Endothelial cell of umbilical vein (primary cell): ENCODE measurements around the gene SPTB. TPM values are rescaled to one million over a fixed set of nuclear protein-coding genes. Genes with fewer than 3 reads are reported as not detected.

Experiments used
- BruUV-seq: library from RNA; stranded (reverse); fragments of 400-500 nt; replicated peaks from 2 replicates; lab custom pipeline; 2021; lab: Mats Ljungman, UMichigan
- CTCF ChIA-PET: fragments of 300-600, 350-600 bp; sonication (Branson Sonifier 250); formaldehyde crosslinking; loops from one replicate; lab custom pipeline; 2021; ENCODE audit warnings: antibody characterized with exemption, inconsistent platforms; lab: Charles Lee
- POLR2A ChIA-PET: fragments of 300-600, 350-600 bp; sonication (Branson Sonifier 250); formaldehyde crosslinking; loops from one replicate; lab custom pipeline; 2021; ENCODE audit warnings: antibody characterized with exemption, inconsistent platforms; lab: Charles Lee
- DNase-seq: peaks from one replicate; pipeline ENCODE4 v3.0.0-alpha.2; 2011; ENCODE audit warnings: low read depth, low spot score
- FAIRE-seq: peaks from 2 replicates; lab custom pipeline; 2011; peaks lifted over from hg19 to GRCh38; lab: Jason Lieb, UNC
- H2AFZ ChIP-seq: 2 replicates; pipeline ENCODE4 v1.6.0; 2012; ENCODE audit warnings: low read depth, low read length, control low read depth, inconsistent platforms
- H3K27ac ChIP-seq: 2 replicates; pipeline ENCODE4 v1.5.1; 2011; ENCODE audit warnings: low read depth, mild to moderate bottlenecking, control low read depth, low read length, moderate library complexity; ENCODE audit not compliant: insufficient read depth
- H3K27me3 ChIP-seq, 2 experiments: 2 replicates each; pipeline versions ENCODE4 v1.6.0 to v1.6.1; 2011; ENCODE audit warnings: low read length in 2 of 2, mixed read lengths in 1 of 2; ENCODE audit not compliant: control insufficient read depth in 2 of 2, insufficient read depth in 2 of 2
- H3K36me3 ChIP-seq, 2 experiments: 2 replicates in 1 of 2; 3 replicates in 1 of 2; pipeline ENCODE4 v1.5.1; 2011; ENCODE audit warnings: low read length in 2 of 2, mild to moderate bottlenecking in 1 of 2, moderate library complexity in 1 of 2; ENCODE audit not compliant: control insufficient read depth in 2 of 2, insufficient read depth in 2 of 2; ENCODE audit errors: extremely low read depth in 1 of 2
- H3K4me1 ChIP-seq: 3 replicates; pipeline ENCODE4 v1.5.1; 2011; ENCODE audit warnings: mild to moderate bottlenecking, low read length; ENCODE audit not compliant: control insufficient read depth, insufficient read depth; ENCODE audit errors: extremely low read depth
- H3K4me2 ChIP-seq: 2 replicates; pipeline ENCODE4 v1.6.1; 2011; ENCODE audit warnings: low read length, control low read depth, mixed read lengths; ENCODE audit not compliant: insufficient read depth
- H3K4me3 ChIP-seq, 3 experiments: fragments of 200-600 bp in 1 of 3; sonication (generic), shearing (Covaris generic) in 1 of 3; replicated peaks in 1 of 3; 2 replicates each; pipeline ENCODE4 v1.5.1; 2011 to 2016; ENCODE audit warnings: control low read depth in 3 of 3, low read length in 3 of 3, mild to moderate bottlenecking in 2 of 3, inconsistent platforms in 1 of 3, low read depth in 1 of 3, moderate library complexity in 1 of 3; ENCODE audit not compliant: insufficient read depth in 1 of 3
- H3K79me2 ChIP-seq: 2 replicates; pipeline ENCODE4 v1.6.0; 2012; ENCODE audit warnings: low read length, inconsistent platforms; ENCODE audit not compliant: control insufficient read depth, insufficient read depth
- H3K9ac ChIP-seq: replicated peaks from 2 replicates; pipeline ENCODE3; 2011; ENCODE audit warnings: low read length, control low read depth; ENCODE audit not compliant: insufficient read depth; ENCODE audit errors: extremely low read depth
- H3K9me1 ChIP-seq: replicated peaks from 3 replicates; pipeline ENCODE4 v1.6.0; 2011; ENCODE audit warnings: mild to moderate bottlenecking, low read length; ENCODE audit not compliant: control insufficient read depth, insufficient read depth; ENCODE audit errors: extremely low read depth
- H3K9me3 ChIP-seq: replicated peaks from 2 replicates; pipeline ENCODE4 v1.5.1; 2012; ENCODE audit warnings: low read length, inconsistent platforms; ENCODE audit not compliant: control insufficient read depth, insufficient read depth
- H4K20me1 ChIP-seq: replicated peaks from 2 replicates; pipeline ENCODE3; 2011; ENCODE audit warnings: mild to moderate bottlenecking, low read length; ENCODE audit not compliant: control insufficient read depth, insufficient read depth; ENCODE audit errors: extremely low read depth
- EZH2 ChIP-seq: IDR thresholded peaks from 2 replicates; pipeline ENCODE4 v1.6.1; 2012; ENCODE audit warnings: borderline replicate concordance, low read depth, mild to moderate bottlenecking, moderate library complexity, low read length, inconsistent platforms; ENCODE audit not compliant: severe bottlenecking
- FOS ChIP-seq: IDR thresholded peaks from 2 replicates; pipeline ENCODE4 v1.6.1; 2011; ENCODE audit warnings: mild to moderate bottlenecking, low read length, moderate library complexity, borderline replicate concordance; ENCODE audit not compliant: insufficient read depth
- GATA2 ChIP-seq: IDR thresholded peaks from 2 replicates; pipeline ENCODE4 v1.7.0; 2011; ENCODE audit warnings: low read depth, mild to moderate bottlenecking, moderate library complexity, mixed read lengths, low read length; ENCODE audit not compliant: insufficient read length, insufficient read depth
- JUN ChIP-seq: IDR thresholded peaks from 2 replicates; pipeline ENCODE4 v1.6.1; 2011; ENCODE audit warnings: borderline replicate concordance, low read depth; ENCODE audit not compliant: insufficient read length, insufficient read depth
- MYC ChIP-seq: IDR thresholded peaks from one replicate; pipeline ENCODE4 v1.6.1; 2011; ENCODE audit warnings: mild to moderate bottlenecking, low read depth, low read length
- POLR2A ChIP-seq: IDR thresholded peaks from 2 replicates; pipeline ENCODE4 v1.6.1; 2012; ENCODE audit warnings: low read depth, mild to moderate bottlenecking, control low read depth, low read length
- POLR2AphosphoS5 ChIP-seq: IDR thresholded peaks from 2 replicates; pipeline ENCODE4 v1.6.1; 2012; ENCODE audit warnings: low read depth, mild to moderate bottlenecking, control low read depth, low read length, moderate library complexity; ENCODE audit not compliant: insufficient read depth
- dilution Hi-C: fragments of 300-500 bp; cut with MboI; formaldehyde crosslinking; loops from one replicate; pipeline ENCODE4 v1.15.0; 2019; ENCODE audit warnings: low sequenced_read_pairs; ENCODE audit not compliant: extremely low pct_ligation_motif_present
- intact Hi-C: fragments of 100-400 bp; cut with micrococcal nuclease; formaldehyde crosslinking; loops from one replicate; pipeline ENCODE4 v1.10.0; 2022
- polyA plus RNA-seq, 4 experiments: library from polyadenylated mRNA; depleted of rRNA in 3 of 4; stranded (reverse) in 3 of 4; unstranded in 1 of 4; fragments of >200 nt; gene quantifications; 2 replicates each; pipeline versions ENCODE4 v1.2.1 to v1.2.3, GENCODE V29; 2011 to 2012; ENCODE audit warnings: missing spikeins in 1 of 4
- total RNA-seq: library from RNA; stranded (reverse); gene quantifications from 2 replicates; pipeline ENCODE4 v1.2.3, GENCODE V29; 2021
- TF ChIP-seq, protein P1 (sequence below), 2 donors: IDR thresholded peaks; 1 replicate in 1 of 2; 2 replicates in 1 of 2; pipeline ENCODE4 v1.5.1; 2011; ENCODE audit warnings: low read length in 2 of 2, mild to moderate bottlenecking in 2 of 2, moderate library complexity in 2 of 2, control low read depth in 1 of 2, inconsistent platforms in 1 of 2, low read depth in 1 of 2; ENCODE audit not compliant: insufficient read depth in 1 of 2; ENCODE audit errors: extremely low read depth in 1 of 2
- TF ChIP-seq, protein P2 (sequence below): IDR thresholded peaks from 2 replicates; pipeline ENCODE4 v1.6.1; 2011; ENCODE audit not compliant: insufficient read depth, insufficient read length

SPTB gene
- total and polyA plus RNA-seq, 2 donors (not counting 3 experiments of a cell fraction or from before 2014, with no cell fraction given): 0.03 to 0.07 TPM

DNA sequence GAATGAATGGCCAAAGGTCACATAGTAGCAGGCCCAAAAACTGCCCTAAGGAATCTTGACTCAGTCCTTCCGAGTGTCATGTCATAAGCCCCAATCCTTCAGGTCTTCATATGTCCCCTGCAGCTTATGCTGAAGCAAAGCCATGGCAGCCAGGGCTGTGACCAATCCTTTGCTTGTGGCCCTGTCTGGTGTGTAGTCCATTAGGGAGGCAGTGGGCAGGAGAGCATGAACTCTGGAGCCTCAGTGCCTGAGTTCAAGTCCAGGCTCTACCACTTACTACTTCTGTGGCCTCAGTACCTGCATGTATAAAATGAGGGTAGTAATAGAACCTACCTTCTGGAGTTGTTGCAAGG is 155.2 kb downstream of the SPTB start:
- POLR2A ChIA-PET: no interaction called here
- dilution Hi-C loops: no loop called here
- Histone ChIP-seq H3K27me3 (no peaks in the 10 kb centered on the region), H3K9me3 (no peaks in the 10 kb centered on the region), H3K4me1 (peaks cover 15% of the 10 kb centered on the region), H3K9ac (no peak overlapping the region), H3K4me2 (no peak overlapping the region), H2AFZ (no peak overlapping the region), H3K4me3 (no peak overlapping the region), H4K20me1 (no peaks in the 10 kb centered on the region), H3K36me3 (no peaks in the 10 kb centered on the region), H3K27ac (no peak overlapping the region), H3K9me1 (no peaks in the 10 kb centered on the region), H3K79me2 (no peaks in the 10 kb centered on the region)
- intact Hi-C loops: no loop called here
- DNase-seq (no peak), FAIRE-seq (no peak)
- no TSS peak for BruUV-seq
- CTCF ChIA-PET: no interaction called here
- no peak for TF ChIP-seq FOS
- TF ChIP-seq, protein P1, sequence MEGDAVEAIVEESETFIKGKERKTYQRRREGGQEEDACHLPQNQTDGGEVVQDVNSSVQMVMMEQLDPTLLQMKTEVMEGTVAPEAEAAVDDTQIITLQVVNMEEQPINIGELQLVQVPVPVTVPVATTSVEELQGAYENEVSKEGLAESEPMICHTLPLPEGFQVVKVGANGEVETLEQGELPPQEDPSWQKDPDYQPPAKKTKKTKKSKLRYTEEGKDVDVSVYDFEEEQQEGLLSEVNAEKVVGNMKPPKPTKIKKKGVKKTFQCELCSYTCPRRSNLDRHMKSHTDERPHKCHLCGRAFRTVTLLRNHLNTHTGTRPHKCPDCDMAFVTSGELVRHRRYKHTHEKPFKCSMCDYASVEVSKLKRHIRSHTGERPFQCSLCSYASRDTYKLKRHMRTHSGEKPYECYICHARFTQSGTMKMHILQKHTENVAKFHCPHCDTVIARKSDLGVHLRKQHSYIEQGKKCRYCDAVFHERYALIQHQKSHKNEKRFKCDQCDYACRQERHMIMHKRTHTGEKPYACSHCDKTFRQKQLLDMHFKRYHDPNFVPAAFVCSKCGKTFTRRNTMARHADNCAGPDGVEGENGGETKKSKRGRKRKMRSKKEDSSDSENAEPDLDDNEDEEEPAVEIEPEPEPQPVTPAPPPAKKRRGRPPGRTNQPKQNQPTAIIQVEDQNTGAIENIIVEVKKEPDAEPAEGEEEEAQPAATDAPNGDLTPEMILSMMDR (IDR thresholded peaks at IDR 0.05; ENCODE audit: extremely low read depth in 1 of 2, insufficient read depth in 1 of 2, low read depth in 1 of 2, low read length in 2 of 2): no peak
- TF ChIP-seq GATA2: no peak
- TF ChIP-seq JUN: no peak
- TF ChIP-seq POLR2A: no peak
- TF ChIP-seq EZH2: no peak
- no peak for TF ChIP-seq POLR2AphosphoS5
- TF ChIP-seq, protein P2, sequence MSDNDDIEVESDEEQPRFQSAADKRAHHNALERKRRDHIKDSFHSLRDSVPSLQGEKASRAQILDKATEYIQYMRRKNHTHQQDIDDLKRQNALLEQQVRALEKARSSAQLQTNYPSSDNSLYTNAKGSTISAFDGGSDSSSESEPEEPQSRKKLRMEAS: no peak
- TF ChIP-seq MYC: no peak
